A549 (cell line): ENCODE results near the gene COX11. TPM values are rescaled to one million over a fixed set of nuclear protein-coding genes. Genes with fewer than 3 reads are reported as not detected.

Experiments
- ATAC-seq, 2 experiments: fragments of 200-7000 bp in 1 of 2; fragments of >200 bp in 1 of 2; cut with Nextera tagmentation in 1 of 2; cut with Tn5 transposase in 1 of 2; 3 replicates each; pipeline versions ENCODE4 v1.8.0 to v1.9.1; 2018 to 2020; ENCODE audit warnings: mild to moderate bottlenecking in 1 of 2, moderate library complexity in 1 of 2
- CTCF ChIA-PET: fragments of 300-600 bp; sonication (Branson Sonifier 250); formaldehyde crosslinking; extraction: SDS; loops from one replicate; lab custom pipeline; 2021; ENCODE audit warnings: antibody characterized with exemption, inconsistent platforms; lab: Yijun Ruan, JAX
- POLR2A ChIA-PET: fragments of 350-600 bp; formaldehyde crosslinking; extraction: SDS; loops from one replicate; lab custom pipeline; 2021; ENCODE audit warnings: antibody characterized with exemption, inconsistent platforms; lab: Yijun Ruan, JAX
- DNase-seq, 2 experiments: peaks; one replicate each; pipeline versions ENCODE4 v3.0.0 to v3.0.0-alpha.2; 2011 to 2016; ENCODE audit warnings: low read depth in 1 of 2, low spot score in 1 of 2
- FAIRE-seq: peaks from 2 replicates; lab custom pipeline; 2011; peaks lifted over from hg19 to GRCh38; lab: Jason Lieb, UNC
- H3K27ac ChIP-seq, 2 experiments: fragments of >200 bp; sonication (Bioruptor Twin); formaldehyde crosslinking; 3 replicates each; pipeline ENCODE4 v1.5.1; 2016 to 2017
- H3K4me1 ChIP-seq: fragments of >200 bp; sonication (Bioruptor Twin); formaldehyde crosslinking; 3 replicates; pipeline ENCODE4 v1.6.1; 2016
- H3K4me2 ChIP-seq: fragments of >200 bp; sonication (Bioruptor Twin); formaldehyde crosslinking; 3 replicates; pipeline ENCODE4 v1.6.1; 2016
- H3K4me3 ChIP-seq: fragments of >200 bp; sonication (Bioruptor Twin); formaldehyde crosslinking; 3 replicates; pipeline ENCODE4 v1.5.1; 2016
- H3K9me3 ChIP-seq: fragments of >200 bp; sonication (Bioruptor Twin); formaldehyde crosslinking; 3 replicates; pipeline ENCODE4 v1.6.1; 2016
- BCL3 ChIP-seq: fragments of >200 bp; sonication (Bioruptor Twin); formaldehyde crosslinking; IDR thresholded peaks from 3 replicates; pipeline ENCODE4 v1.6.1; 2016
- CBX2 ChIP-seq: fragments of 200-600 bp; sonication (generic); IDR thresholded peaks from 2 replicates; pipeline ENCODE4 v1.6.1; 2016; ENCODE audit warnings: low read depth, mild to moderate bottlenecking, borderline replicate concordance
- CHD2 ChIP-seq: fragments of 150-350 bp; IDR thresholded peaks from 2 replicates; pipeline ENCODE4 v1.6.1; 2014; ENCODE audit warnings: low read length; ENCODE audit not compliant: partially characterized antibody
- E2F6 ChIP-seq: IDR thresholded peaks from 2 replicates; pipeline ENCODE4 v1.6.1; 2012; ENCODE audit warnings: low read depth, borderline replicate concordance
- EHMT2 ChIP-seq: fragments of 200-600 bp; sonication (generic); IDR thresholded peaks from 2 replicates; pipeline ENCODE4 v1.6.1; 2016; ENCODE audit warnings: antibody characterized with exemption, low read depth, mild to moderate bottlenecking, moderate library complexity
- EP300 ChIP-seq, 2 experiments: fragments of >200 bp; sonication (Bioruptor Twin); formaldehyde crosslinking; IDR thresholded peaks; 2 replicates in 1 of 2; 3 replicates in 1 of 2; pipeline ENCODE4 v1.6.1; 2016 to 2017
- ESRRA ChIP-seq: fragments of 150-350 bp; IDR thresholded peaks from 2 replicates; pipeline ENCODE4 v1.6.1; 2014; ENCODE audit warnings: mild to moderate bottlenecking, low read length, borderline replicate concordance
- FOSL2 ChIP-seq, 2 experiments: fragments of 450-650 bp in 1 of 2; fragments of >200 bp in 1 of 2; sonication (Bioruptor Twin) in 1 of 2; formaldehyde crosslinking; IDR thresholded peaks; 2 replicates each; pipeline versions ENCODE4 v1.5.0 to v1.6.1; 2016 to 2020; ENCODE audit warnings: mild to moderate bottlenecking in 1 of 2, moderate library complexity in 1 of 2
- FOXS1 ChIP-seq: fragments of 250-450 bp; sonication (Bioruptor Pico); IDR thresholded peaks from 2 replicates; pipeline ENCODE4 v1.5.0; 2020; ENCODE audit warnings: mild to moderate bottlenecking, moderate library complexity
- HDAC2 ChIP-seq: fragments of 200-600 bp; sonication (generic); IDR thresholded peaks from 2 replicates; pipeline ENCODE4 v1.6.1; 2016
- HOXB13 ChIP-seq: fragments of 250-450 bp; sonication (Bioruptor Pico); IDR thresholded peaks from 2 replicates; pipeline ENCODE4 v1.5.0; 2020; ENCODE audit warnings: low read depth, mild to moderate bottlenecking, moderate library complexity
- HOXB5 ChIP-seq: fragments of 250-450 bp; sonication (Bioruptor Pico); IDR thresholded peaks from 2 replicates; pipeline ENCODE4 v1.5.0; 2020; ENCODE audit warnings: mild to moderate bottlenecking, moderate library complexity
- JUNB ChIP-seq: fragments of >200 bp; sonication (Bioruptor Twin); formaldehyde crosslinking; IDR thresholded peaks from 2 replicates; pipeline ENCODE4 v1.6.1; 2016
- KDM5A ChIP-seq: fragments of 200-600 bp; sonication (generic); IDR thresholded peaks from 2 replicates; pipeline ENCODE4 v1.6.1; 2016; ENCODE audit warnings: antibody characterized with exemption, mild to moderate bottlenecking
- MAFK ChIP-seq: fragments of 450-650 bp; IDR thresholded peaks from 2 replicates; pipeline ENCODE4 v1.6.1; 2014; ENCODE audit not compliant: partially characterized antibody
- MAX ChIP-seq: IDR thresholded peaks from 2 replicates; pipeline ENCODE4 v1.6.1; 2012
- MYC ChIP-seq: IDR thresholded peaks from 2 replicates; pipeline ENCODE4 v1.6.1; 2012; ENCODE audit warnings: mild to moderate bottlenecking, inconsistent platforms, low read length, improper control_type of control experiment, borderline replicate concordance
- NFE2L2 ChIP-seq: fragments of 150-350 bp; conservative IDR thresholded peaks from 2 replicates; pipeline ENCODE4 v1.6.1; 2014; ENCODE audit warnings: low read length
- NPAS2 ChIP-seq: fragments of 250-450 bp; sonication (Bioruptor Pico); IDR thresholded peaks from 2 replicates; pipeline ENCODE4 v1.8.0; 2022; ENCODE audit warnings: mild to moderate bottlenecking, moderate library complexity, borderline replicate concordance
- POLR2AphosphoS2 ChIP-seq: conservative IDR thresholded peaks from 2 replicates; pipeline ENCODE4 v1.6.1; 2012; ENCODE audit warnings: low read length, improper control_type of control experiment, inconsistent platforms
- RAD21 ChIP-seq, 2 experiments: fragments of >200 bp in 1 of 2; sonication (Bioruptor Twin) in 1 of 2; formaldehyde crosslinking in 1 of 2; IDR thresholded peaks in 1 of 2; conservative IDR thresholded peaks in 1 of 2; 2 replicates in 1 of 2; 3 replicates in 1 of 2; pipeline ENCODE4 v1.6.1; 2012 to 2018; ENCODE audit warnings: inconsistent platforms in 1 of 2
- RNF2 ChIP-seq: fragments of 200-600 bp; sonication (generic); IDR thresholded peaks from 2 replicates; pipeline ENCODE4 v1.6.1; 2016; ENCODE audit warnings: low read depth, mild to moderate bottlenecking, antibody characterized with exemption, moderate library complexity, borderline replicate concordance
- ZFP36 ChIP-seq: fragments of 450-650 bp; IDR thresholded peaks from 2 replicates; pipeline ENCODE4 v1.6.1; 2014; ENCODE audit warnings: borderline replicate concordance; ENCODE audit not compliant: partially characterized antibody
- ZNF302 ChIP-seq: fragments of 250-450 bp; sonication (Bioruptor Pico); IDR thresholded peaks from 2 replicates; pipeline ENCODE4 v1.9.0; 2021; ENCODE audit warnings: inconsistent platforms, mild to moderate bottlenecking, moderate library complexity
- WGBS: methylation state at CpG from one replicate; pipeline ENCODE4 v1.1.6; 2017; ENCODE audit errors: missing lambda C conversion rate; 5-methylcytosine and 5-hydroxymethylcytosine counted together
- polyA plus RNA-seq, 4 experiments: library from polyadenylated mRNA; depleted of rRNA in 3 of 4; stranded (reverse); fragments of >200 nt; fragmentation: RNase III in 1 of 4; extraction: RNeasy Plus Mini Kit Qiagen cat#74134 plus additional on column Dnase treatment in 1 of 4; gene quantifications; 2 replicates in 3 of 4; 3 replicates in 1 of 4; pipeline ENCODE4 v1.2.3, GENCODE V29; 2011 to 2017

COX11 gene
- polyA plus RNA-seq, 2 of the 4 experiments (the other 2 are of a cell fraction) = 95.4 to 121 TPM

- ATAC-seq (no peak; a peak in 1 of 6 replicates), FAIRE-seq (no peak), DNase-seq (no peak)
- H3K27ac ChIP-seq = no peak overlapping the region
- H3K4me1 ChIP-seq = peaks cover 23% of the 10 kb centered on the region
- TF ChIP-seq NPAS2 (CRISPR knock-in tag) (no peak), EP300 (IDR thresholded peaks at IDR 0.05) (no peak), E2F6 (no peak), POLR2AphosphoS2 (no peak), EHMT2 (no peak), NFE2L2 (no peak), CBX2 (no peak), RAD21 (conservative IDR thresholded peaks at IDR 0.05 in 1 of 2, IDR thresholded peaks at IDR 0.05 in 1 of 2) (no peak), CHD2 (no peak), ZFP36 (no peak)
- ChIA-PET CTCF (interaction anchor here (1.4 kb wide), 1 partner anchor 373 kb away, joined by 3 read pairs; no protein-coding TSS in a partner anchor), POLR2A (no interaction called here)
- 84% methylated on average over 3 of the region's 3 CpGs for WGBS
- no peak overlapping the region for H3K4me3 ChIP-seq
- H3K9me3 ChIP-seq = no peaks in the 10 kb centered on the region
- no peak overlapping the region for H3K4me2 ChIP-seq
Measured at GRCh38 chr17:54974759-54975158, 6.3 kb upstream of the COX11 start.

DNA sequence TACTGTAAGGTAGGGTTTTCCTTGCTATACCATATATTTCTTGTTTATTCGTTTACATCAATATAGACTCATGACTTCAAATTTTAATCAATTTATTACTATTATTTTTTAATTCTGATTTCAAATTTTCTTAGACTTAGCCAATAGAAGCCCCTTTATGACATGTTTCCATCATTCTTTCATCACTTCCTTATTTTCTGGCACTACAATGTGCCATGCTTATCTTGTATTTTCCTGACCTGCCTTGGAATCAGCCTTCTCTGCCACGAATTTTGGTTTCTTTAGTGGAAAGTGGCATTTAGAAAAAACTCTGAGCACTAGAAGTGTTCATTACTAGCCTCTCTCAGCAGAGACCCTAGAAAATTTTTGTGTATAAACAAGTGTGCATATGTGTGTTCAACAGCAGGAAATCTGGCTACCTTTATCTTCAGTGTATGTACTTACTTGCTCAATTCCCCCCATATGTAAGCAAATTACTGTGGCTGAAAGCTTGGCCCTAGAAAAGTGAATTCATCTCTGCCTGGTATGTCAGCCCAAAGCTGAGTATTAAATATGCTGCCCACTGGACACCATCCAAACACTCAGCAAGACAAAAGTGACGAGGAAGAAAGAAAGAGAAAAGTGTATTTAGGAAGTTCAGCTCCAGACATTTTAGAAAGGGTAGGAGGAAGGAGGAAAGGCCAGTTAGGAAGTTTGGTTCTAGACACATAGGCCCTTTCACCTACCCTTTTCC is 4.1 kb upstream of the COX11 start:
- no peak overlapping the region for H3K27ac ChIP-seq
- no peak for FAIRE-seq
- peaks cover 17% of the 10 kb centered on the region for H3K4me1 ChIP-seq
- CTCF ChIA-PET = interaction anchor here (0.6 to 2.3 kb wide), 3 partner anchors 20 to 378 kb away, joined by 3 to 13 read pairs (median 7); no protein-coding TSS in a partner anchor
- H3K9me3 ChIP-seq = no peaks in the 10 kb centered on the region
- no peak for DNase-seq
- TF ChIP-seq HOXB13 (no peak), NPAS2 (CRISPR knock-in tag) (no peak), HDAC2 (no peak), MAX (no peak), KDM5A (no peak), MYC (no peak), BCL3 (no peak), CBX2 (no peak), JUNB (no peak), FOXS1 (CRISPR knock-in tag) (no peak), ZFP36 (no peak), CHD2 (no peak), HOXB5 (CRISPR knock-in tag) (no peak), FOSL2 (IDR thresholded peaks at IDR 0.05) (no peak), FOSL2 (CRISPR knock-in tag; IDR thresholded peaks at IDR 0.05) (no peak), RNF2 (no peak), ZNF302 (CRISPR knock-in tag) (no peak), ESRRA (no peak), MAFK (no peak)
- TF ChIP-seq, all 56 proteins: peak for 0
- no peak for ATAC-seq
- POLR2A ChIA-PET = no interaction called here
- Histone ChIP-seq H3K4me3 (no peak overlapping the region), H3K4me2 (no peak overlapping the region)
- 73% methylated on average over 3 of the region's 3 CpGs for WGBS
